Lower leg skin (tissue), 3 donors: Measurements from ENCODE around the gene ABCG5.

Experiments
- CTCF ChIP-seq, 3 donors: fragments of 450-650 bp; IDR thresholded peaks; one replicate each; pipeline ENCODE4 v1.5.1; 2016; ENCODE audit warnings: antibody characterized with exemption in 3 of 3, mild to moderate bottlenecking in 3 of 3, moderate library complexity in 2 of 3
- POLR2A ChIP-seq, 2 donors: fragments of 450-650 bp; IDR thresholded peaks; one replicate each; pipeline ENCODE4 v1.6.1; 2016 to 2017; ENCODE audit warnings: antibody characterized with exemption in 2 of 2, mild to moderate bottlenecking in 1 of 2, moderate library complexity in 1 of 2

- TF ChIP-seq CTCF (IDR thresholded peaks at IDR 0.05) (no peak), POLR2A (IDR thresholded peaks at IDR 0.05) (no peak)
Measured at GRCh38 chr2:43887176-43887575, 48.5 kb upstream of the ABCG5 start.
